ENCODE data around the gene KIAA1755.

The KIAA1755 gene

GRCh38 chr20:38277285-38277684 lies 16.8 kb upstream of the KIAA1755 start:
- Histone ChIP-seq H3K79me2 (no peaks in the 10 kb centered on the region), H3K36me3 (ENCODE audit: control insufficient read depth, insufficient read depth, low read length) (no peaks in the 10 kb centered on the region), H3K27ac (no peak overlapping the region), H3K27me3 (ENCODE audit: control insufficient read depth, insufficient read depth, low read length) (no peaks in the 10 kb centered on the region), H3K4me1 (no peaks in the 10 kb centered on the region), H3K9me3 (ENCODE audit: control insufficient read depth, low read length) (no peaks in the 10 kb centered on the region), H3K4me3 (ENCODE audit: low read depth, low read length) (no peak overlapping the region), H3K9ac (no peak overlapping the region), H3K4me2 (ENCODE audit: low read length) (no peak overlapping the region), H2AFZ (no peak overlapping the region)
- TF ChIP-seq CTCF (IDR thresholded peaks at IDR 0.05) = no peak

- H3K79me2 ChIP-seq = no peaks in the 10 kb centered on the region
- no peak overlapping the region for H3K27ac ChIP-seq
- no peak overlapping the region for H2AFZ ChIP-seq
- no peaks in the 10 kb centered on the region for H3K36me3 ChIP-seq (ENCODE audit: control insufficient read depth, insufficient read depth, low read length)
- no peaks in the 10 kb centered on the region for H3K9me3 ChIP-seq (ENCODE audit: control insufficient read depth, low read length)
- H3K27me3 ChIP-seq (ENCODE audit: control insufficient read depth, insufficient read depth, low read length) = no peaks in the 10 kb centered on the region
- H3K4me2 ChIP-seq (ENCODE audit: low read length) = no peak overlapping the region
- no peaks in the 10 kb centered on the region for H3K4me1 ChIP-seq
- no peak overlapping the region for H3K9ac ChIP-seq
- TF ChIP-seq CTCF (IDR thresholded peaks at IDR 0.05) = no peak
- H3K4me3 ChIP-seq (ENCODE audit: low read depth, low read length) = no peak overlapping the region
Observed at GRCh38 chr20:38275815-38276550, 15.4 kb upstream of the KIAA1755 start.

DNA sequence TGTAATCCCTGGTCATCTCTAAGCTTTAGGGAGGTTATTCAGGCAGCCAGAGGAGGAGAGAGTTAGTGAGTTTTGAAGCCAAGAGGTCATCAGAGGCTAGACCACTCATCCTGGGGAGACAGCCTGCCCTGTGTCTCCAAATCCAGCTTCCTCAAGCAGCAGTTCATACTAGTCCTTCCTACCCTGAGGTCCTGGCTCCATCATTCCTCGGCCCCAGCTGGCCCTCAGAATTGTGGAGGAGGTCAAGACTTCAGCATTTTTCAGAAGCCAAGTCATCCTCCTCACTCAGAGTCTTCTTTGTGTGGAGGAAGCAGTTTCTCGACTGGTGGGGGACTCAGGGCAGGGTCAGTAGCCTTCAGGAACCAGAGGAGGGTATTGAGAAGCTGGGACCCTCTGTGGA lies 12.4 kb upstream of the KIAA1755 start:
- Histone ChIP-seq H3K79me2 (no peaks in the 10 kb centered on the region), H3K9ac (no peak overlapping the region), H3K4me3 (ENCODE audit: low read depth, low read length) (no peak overlapping the region), H3K36me3 (ENCODE audit: control insufficient read depth, insufficient read depth, low read length) (no peaks in the 10 kb centered on the region), H3K4me2 (ENCODE audit: low read length) (no peak overlapping the region), H3K27me3 (ENCODE audit: control insufficient read depth, insufficient read depth, low read length) (no peaks in the 10 kb centered on the region), H2AFZ (no peak overlapping the region), H3K4me1 (no peaks in the 10 kb centered on the region), H3K27ac (no peak overlapping the region), H3K9me3 (ENCODE audit: control insufficient read depth, low read length) (no peaks in the 10 kb centered on the region)
- no peak for TF ChIP-seq CTCF (IDR thresholded peaks at IDR 0.05)

- H3K27ac ChIP-seq = no peak overlapping the region
- TF ChIP-seq CTCF (IDR thresholded peaks at IDR 0.05) = no peak
- H3K4me3 ChIP-seq (ENCODE audit: low read depth, low read length) = no peak overlapping the region
- H3K79me2 ChIP-seq = no peaks in the 10 kb centered on the region
- H3K9me3 ChIP-seq (ENCODE audit: control insufficient read depth, low read length) = no peaks in the 10 kb centered on the region
- H3K27me3 ChIP-seq (ENCODE audit: control insufficient read depth, insufficient read depth, low read length) = no peaks in the 10 kb centered on the region
- no peak overlapping the region for H2AFZ ChIP-seq
- H3K4me1 ChIP-seq = no peaks in the 10 kb centered on the region
- no peak overlapping the region for H3K9ac ChIP-seq
- H3K4me2 ChIP-seq (ENCODE audit: low read length) = no peak overlapping the region
- no peaks in the 10 kb centered on the region for H3K36me3 ChIP-seq (ENCODE audit: control insufficient read depth, insufficient read depth, low read length)
Observed at GRCh38 chr20:38272398-38272797, 11.9 kb upstream of the KIAA1755 start.

DNA sequence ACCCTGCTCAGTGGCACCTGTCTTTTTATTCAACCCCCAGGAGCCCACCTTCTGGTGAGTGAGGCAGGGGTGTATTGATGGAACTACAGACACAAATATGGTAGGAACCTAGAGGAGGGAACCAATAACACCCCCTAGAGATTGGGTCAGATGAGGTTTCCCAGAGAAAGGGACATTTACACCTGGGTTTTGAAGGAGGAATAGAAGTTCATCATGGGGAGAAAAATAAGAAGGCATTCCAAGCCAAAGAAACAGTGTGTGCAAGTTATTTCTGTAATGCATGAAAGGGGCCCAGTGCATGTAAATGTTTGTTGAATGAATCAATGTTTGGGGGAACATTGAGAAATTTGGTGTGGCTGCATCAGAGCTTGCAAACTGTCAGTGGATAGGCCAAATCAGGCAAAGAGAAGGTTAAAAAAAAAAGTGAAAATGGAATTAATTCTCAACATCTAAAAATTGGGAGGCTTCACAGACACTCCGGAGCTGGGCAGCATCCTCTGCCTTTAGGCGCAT lies 11.1 kb upstream of the KIAA1755 start:
- Histone ChIP-seq H3K27me3 (ENCODE audit: control insufficient read depth, insufficient read depth, low read length) (no peaks in the 10 kb centered on the region), H3K27ac (no peak overlapping the region)
- no peak for TF ChIP-seq CTCF (IDR thresholded peaks at IDR 0.05)

More for the DNA sequence above, 11.1 kb upstream of the KIAA1755 start:
- Histone ChIP-seq H3K4me2 (ENCODE audit: low read length) (no peak overlapping the region), H3K79me2 (no peaks in the 10 kb centered on the region), H3K9ac (no peak overlapping the region), H3K36me3 (ENCODE audit: control insufficient read depth, insufficient read depth, low read length) (no peaks in the 10 kb centered on the region), H3K9me3 (ENCODE audit: control insufficient read depth, low read length) (no peaks in the 10 kb centered on the region), H3K4me1 (no peaks in the 10 kb centered on the region), H2AFZ (no peak overlapping the region), H3K4me3 (ENCODE audit: low read depth, low read length) (no peak overlapping the region)
